GM12891 (cell line): ENCODE data around the gene RPS6KA4.

Experiments
- DNase-seq: peaks from one replicate; pipeline ENCODE4 v3.0.0; 2011; ENCODE audit warnings: low spot score; ENCODE audit not compliant: insufficient read length
- FAIRE-seq: peaks from 2 replicates; lab custom pipeline; 2011; peaks lifted over from hg19 to GRCh38; lab: Jason Lieb, UNC
- PAX5 ChIP-seq: IDR thresholded peaks from 2 replicates; pipeline ENCODE4 v1.6.1; 2011; ENCODE audit warnings: low read length, moderate library complexity, mild to moderate bottlenecking; ENCODE audit not compliant: insufficient read depth, severe bottlenecking
- POLR2A ChIP-seq: IDR thresholded peaks from 2 replicates; pipeline ENCODE4 v1.6.1; 2011; ENCODE audit warnings: low read depth, low read length, control low read depth
- POLR2AphosphoS5 ChIP-seq: IDR thresholded peaks from 2 replicates; pipeline ENCODE4 v1.6.1; 2011; ENCODE audit warnings: low read depth, low read length, control low read depth
- POU2F2 ChIP-seq: IDR thresholded peaks from 2 replicates; pipeline ENCODE4 v1.6.1; 2011; ENCODE audit warnings: low read depth, mild to moderate bottlenecking, control low read depth, low read length, moderate library complexity
- SPI1 ChIP-seq: IDR thresholded peaks from 2 replicates; pipeline ENCODE4 v1.6.1; 2011; ENCODE audit warnings: low read depth, low read length, control low read depth
- TAF1 ChIP-seq: IDR thresholded peaks from 2 replicates; pipeline ENCODE4 v1.6.1; 2011; ENCODE audit warnings: low read depth, low read length, control low read depth

The RPS6KA4 gene

GRCh38 chr11:64327375-64327774 lies 31.6 kb upstream of the RPS6KA4 start:
- no peak for DNase-seq
- TF ChIP-seq PAX5 (no peak), POU2F2 (no peak), POLR2A (no peak), TAF1 (no peak), POLR2AphosphoS5 (no peak), SPI1 (no peak)
- FAIRE-seq: no peak

GRCh38 chr11:64327993-64328392 lies 31.0 kb upstream of the RPS6KA4 start:
- FAIRE-seq (no peak), DNase-seq (no peak)
- TF ChIP-seq POLR2AphosphoS5: no peak
- TF ChIP-seq POLR2A: no peak
- no peak for TF ChIP-seq POU2F2
- no peak for TF ChIP-seq PAX5
- no peak for TF ChIP-seq TAF1

- DNase-seq: no peak
- no peak for TF ChIP-seq POU2F2
- TF ChIP-seq SPI1: no peak
- no peak for FAIRE-seq
Measured at GRCh38 chr11:64330888-64331287, 28.1 kb upstream of the RPS6KA4 start.

GRCh38 chr11:64331569-64332371 lies 27.2 kb upstream of the RPS6KA4 start:
- TF ChIP-seq TAF1 (no peak), PAX5 (peak; percentile 63)
- FAIRE-seq: peak; percentile 94
- DNase-seq: peak; percentile 78

GRCh38 chr11:64333556-64333955 lies 25.4 kb upstream of the RPS6KA4 start:
- no peak for TF ChIP-seq TAF1
- no peak for TF ChIP-seq SPI1
- TF ChIP-seq PAX5: no peak
- TF ChIP-seq POLR2A: no peak
- no peak for TF ChIP-seq POLR2AphosphoS5
- TF ChIP-seq POU2F2: no peak
- DNase-seq: no peak
- FAIRE-seq: no peak

GRCh38 chr11:64334764-64335735 lies 23.9 kb upstream of the RPS6KA4 start:
- FAIRE-seq (peak; percentile 88), DNase-seq (peak; percentile 90)
- TF ChIP-seq POU2F2 (peak; percentile 94), SPI1 (no peak), PAX5 (peak; percentile 90), POLR2AphosphoS5 (no peak)

GRCh38 chr11:64337538-64338249 lies 21.3 kb upstream of the RPS6KA4 start:
- no peak for DNase-seq
- no peak for FAIRE-seq
- TF ChIP-seq POU2F2 (no peak), TAF1 (no peak), POLR2A (no peak), POLR2AphosphoS5 (no peak), PAX5 (no peak), SPI1 (no peak)

GRCh38 chr11:64338716-64339115 lies 20.2 kb upstream of the RPS6KA4 start:
- no peak for DNase-seq
- FAIRE-seq: no peak
- no peak for TF ChIP-seq TAF1
- no peak for TF ChIP-seq POLR2AphosphoS5
- TF ChIP-seq POLR2A: no peak
- TF ChIP-seq SPI1: no peak
- TF ChIP-seq POU2F2: no peak
- no peak for TF ChIP-seq PAX5

GRCh38 chr11:64339286-64339685 lies 19.7 kb upstream of the RPS6KA4 start:
- FAIRE-seq (no peak), DNase-seq (no peak)
- TF ChIP-seq PAX5: no peak
- no peak for TF ChIP-seq SPI1
- no peak for TF ChIP-seq POLR2AphosphoS5
- no peak for TF ChIP-seq POU2F2
- TF ChIP-seq TAF1: no peak
- no peak for TF ChIP-seq POLR2A

- FAIRE-seq (peak; percentile 51), DNase-seq (peak; percentile 86)
- TF ChIP-seq POU2F2 (peak; percentile 16; the same call in 1 of the 2 replicates), POLR2A (peak; percentile 49; the same call in 1 of the 2 replicates), PAX5 (no peak), SPI1 (peak; percentile 89), POLR2AphosphoS5 (peak; percentile 71), TAF1 (0 out of 2 replicates have a peak, but pooled peaks have one; percentile 33)
Measured at GRCh38 chr11:64339754-64340408, 19.1 kb upstream of the RPS6KA4 start, which contains the start of gene CCDC88B. Gene CCDC88B, plus strand, starts transcription at chr11:64340204. Its CDS starts 63 bp downstream, at chr11:64340267.
